ENCODE results near the gene CRIM1. TPM values are rescaled to one million over a fixed set of nuclear protein-coding genes. Genes with fewer than 3 reads are reported as not detected.
A peak's percentile ranks its signal among the peaks of the same experiment; 100 is the strongest.

CRIM1 gene
- polyA plus RNA-seq, 12 donors: 18.3 to 57.3 (median 22.6) TPM; not detected in 1

GRCh38 chr2:36453652-36454051 is 98.1 kb downstream of the CRIM1 start:
- no peak for DNase-seq

- DNase-seq: no peak
These were observed 99.4 kb downstream of the CRIM1 start for GRCh38 chr2:36455011-36455410.

- DNase-seq: no peak
These were observed 100.2 kb downstream of the CRIM1 start for GRCh38 chr2:36455788-36456187.

GRCh38 chr2:36456227-36457175 is 100.9 kb downstream of the CRIM1 start:
- DNase-seq: peak; percentile 55

GRCh38 chr2:36458106-36458505 is 102.5 kb downstream of the CRIM1 start:
- no peak for DNase-seq

GRCh38 chr2:36459725-36460137 is 104.2 kb downstream of the CRIM1 start:
- no peak for DNase-seq

- DNase-seq: no peak
These were observed 105.6 kb downstream of the CRIM1 start for GRCh38 chr2:36461039-36461681.

GRCh38 chr2:36462311-36462935 is 106.8 kb downstream of the CRIM1 start:
- no peak for DNase-seq

- no peak for DNase-seq
These were observed 107.8 kb downstream of the CRIM1 start for GRCh38 chr2:36463365-36463764.

- DNase-seq: no peak
These were observed 108.6 kb downstream of the CRIM1 start for GRCh38 chr2:36464006-36464721.

GRCh38 chr2:36466135-36466534 is 110.6 kb downstream of the CRIM1 start:
- no peak for DNase-seq

- DNase-seq: no peak
These were observed 113.0 kb downstream of the CRIM1 start for GRCh38 chr2:36468463-36469105.

GRCh38 chr2:36469106-36469477 is 113.5 kb downstream of the CRIM1 start:
- DNase-seq: no peak

- no peak for DNase-seq
These were observed 114.1 kb downstream of the CRIM1 start for GRCh38 chr2:36469710-36470109.

- no peak for DNase-seq
These were observed 117.7 kb downstream of the CRIM1 start for GRCh38 chr2:36473230-36473629.

GRCh38 chr2:36476411-36476810 is 120.8 kb downstream of the CRIM1 start:
- DNase-seq: no peak

GRCh38 chr2:36477315-36477714 is 121.7 kb downstream of the CRIM1 start:
- DNase-seq: no peak

- DNase-seq: no peak
These were observed 122.2 kb downstream of the CRIM1 start for GRCh38 chr2:36477746-36478145.

GRCh38 chr2:36478332-36478738 is 122.8 kb downstream of the CRIM1 start:
- DNase-seq: peak; percentile 90

GRCh38 chr2:36478999-36479398 is 123.4 kb downstream of the CRIM1 start:
- DNase-seq: no peak

- no peak for DNase-seq
These were observed 123.8 kb downstream of the CRIM1 start for GRCh38 chr2:36479406-36479805.

All from muscle of arm (tissue), 12 donors.